ENCODE data around the gene MACROH2A1. TPM values are rescaled to one million over a fixed set of nuclear protein-coding genes. Genes with fewer than 3 reads are reported as not detected.

MACROH2A1 gene
- total and polyA plus RNA-seq, 10 of the 15 experiments (the other 5 are each of a cell fraction or from before 2014, with no cell fraction given), result 45.7 to 230 (median 196) TPM

DNA sequence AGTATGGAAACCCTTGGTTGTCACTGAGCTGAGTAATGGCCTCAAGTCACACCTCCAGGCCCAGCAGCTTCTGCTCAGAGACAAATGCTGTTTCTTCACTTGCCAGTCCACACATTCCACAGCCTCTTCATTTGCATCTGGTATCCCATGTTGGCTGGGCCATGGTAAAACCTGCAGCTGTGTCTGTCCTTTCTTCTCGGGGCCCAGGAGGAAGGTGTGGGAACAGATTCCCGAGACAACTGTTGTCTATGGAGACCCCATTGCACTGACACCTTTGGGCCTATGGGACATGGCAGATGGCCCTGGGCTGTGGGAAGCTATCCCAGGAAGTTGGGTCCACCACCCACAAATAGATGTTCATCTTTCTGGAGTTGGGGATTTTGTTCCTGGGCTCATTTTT lies 85.1 kb downstream of the MACROH2A1 start:
- Histone ChIP-seq H3K4me1 (ENCODE audit: control insufficient read depth, insufficient read depth, low read length) (peaks cover 5% of the 10 kb centered on the region), H4K20me1 (ENCODE audit: control insufficient read depth, insufficient read depth) (no peaks in the 10 kb centered on the region; the same call in 1 of the 2 replicates), H2AFZ (ENCODE audit: control insufficient read depth, low read depth, low read length) (no peak overlapping the region), H3K9ac (ENCODE audit: control insufficient read depth, insufficient read depth, low read length) (no peak overlapping the region), H3K9me3 (replicated peaks; ENCODE audit: control insufficient read depth, insufficient read depth, low read length) (no peaks in the 10 kb centered on the region), H3K36me3 (ENCODE audit: control insufficient read depth in 2 of 2, insufficient read depth in 2 of 2, low read length in 1 of 2) (no peaks in the 10 kb centered on the region), H3K27me3 (replicated peaks in 1 of 2; ENCODE audit: control insufficient read depth in 2 of 2, insufficient read depth in 2 of 2, low read length in 1 of 2) (peaks cover 2% of the 10 kb centered on the region in 2 experiments; a peak in 1 of 4 replicates), H3K4me2 (ENCODE audit: control insufficient read depth, insufficient read depth) (no peak overlapping the region), H3K4me3 (no peak overlapping the region), H3K27ac (ENCODE audit: control insufficient read depth, insufficient read depth) (no peak overlapping the region), H3K79me2 (ENCODE audit: control insufficient read depth, insufficient read depth, low read length) (no peaks in the 10 kb centered on the region)
- RAD21 ChIA-PET (ENCODE audit: unreplicated experiment), result no interaction called here
- in situ Hi-C loops (cut with MboI) (no loop called here), intact Hi-C loops (cut with micrococcal nuclease; ENCODE audit: unreplicated experiment) (no loop called here)
- WGBS (ENCODE audit: insufficient coverage, insufficient replicate concordance, low lambda C conversion rate, missing lambda C conversion rate), result 28% methylated on average over 2 of the region's 2 CpGs
- no peak for DNase-seq (ENCODE audit: low read depth, low spot score)
- no peak for TF ChIP-seq JUND (IDR thresholded peaks at IDR 0.05; ENCODE audit: low read depth, low read length)
- TF ChIP-seq ZNF24 (IDR thresholded peaks at IDR 0.05), result no peak
- TF ChIP-seq HSF1 (IDR thresholded peaks at IDR 0.05; ENCODE audit: low read depth, low read length), result no peak
- no peak for TF ChIP-seq SMC3 (IDR thresholded peaks at IDR 0.05; ENCODE audit: borderline replicate concordance, low read length)
- no peak for TF ChIP-seq CBX5 (IDR thresholded peaks at IDR 0.05; ENCODE audit: low read depth)
- no peak for TF ChIP-seq ZNF217 (IDR thresholded peaks at IDR 0.05)
- TF ChIP-seq BHLHE40 (IDR thresholded peaks at IDR 0.05; ENCODE audit: borderline replicate concordance in 1 of 2, low read depth in 2 of 2, low read length in 1 of 2), result no peak
- no peak for TF ChIP-seq ZSCAN29 (IDR thresholded peaks at IDR 0.05)
- TF ChIP-seq, protein P1, sequence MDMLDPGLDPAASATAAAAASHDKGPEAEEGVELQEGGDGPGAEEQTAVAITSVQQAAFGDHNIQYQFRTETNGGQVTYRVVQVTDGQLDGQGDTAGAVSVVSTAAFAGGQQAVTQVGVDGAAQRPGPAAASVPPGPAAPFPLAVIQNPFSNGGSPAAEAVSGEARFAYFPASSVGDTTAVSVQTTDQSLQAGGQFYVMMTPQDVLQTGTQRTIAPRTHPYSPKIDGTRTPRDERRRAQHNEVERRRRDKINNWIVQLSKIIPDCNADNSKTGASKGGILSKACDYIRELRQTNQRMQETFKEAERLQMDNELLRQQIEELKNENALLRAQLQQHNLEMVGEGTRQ (IDR thresholded peaks at IDR 0.05; ENCODE audit: borderline replicate concordance, low read depth, low read length), result no peak
- no peak for TF ChIP-seq BCLAF1 (IDR thresholded peaks at IDR 0.05)
- SMC1A ChIA-PET (ENCODE audit: uncharacterized antibody, unreplicated experiment), result no interaction called here
- ATAC-seq, result no peak
- no TSS peak for BruUV-seq (replicated peaks)
- POLR2A ChIA-PET, result no interaction called here
- CTCF ChIA-PET, result interaction anchor here (0.6 to 1.0 kb wide), 3 partner anchors 109 to 263 kb away, joined by 3 read pairs; no protein-coding TSS in a partner anchor
- FAIRE-seq, result no peak
